NOMO-1 treated with dmso at 0.1 percent for 144 hours (cell line): Measurements from ENCODE around the gene ZNRF2.

Experiments used
- DNase-seq: peaks from one replicate; lab custom pipeline; 2025; ENCODE audit not compliant: unreplicated experiment; lab: John Stamatoyannopoulos, UW

Gene ZNRF2

DNA sequence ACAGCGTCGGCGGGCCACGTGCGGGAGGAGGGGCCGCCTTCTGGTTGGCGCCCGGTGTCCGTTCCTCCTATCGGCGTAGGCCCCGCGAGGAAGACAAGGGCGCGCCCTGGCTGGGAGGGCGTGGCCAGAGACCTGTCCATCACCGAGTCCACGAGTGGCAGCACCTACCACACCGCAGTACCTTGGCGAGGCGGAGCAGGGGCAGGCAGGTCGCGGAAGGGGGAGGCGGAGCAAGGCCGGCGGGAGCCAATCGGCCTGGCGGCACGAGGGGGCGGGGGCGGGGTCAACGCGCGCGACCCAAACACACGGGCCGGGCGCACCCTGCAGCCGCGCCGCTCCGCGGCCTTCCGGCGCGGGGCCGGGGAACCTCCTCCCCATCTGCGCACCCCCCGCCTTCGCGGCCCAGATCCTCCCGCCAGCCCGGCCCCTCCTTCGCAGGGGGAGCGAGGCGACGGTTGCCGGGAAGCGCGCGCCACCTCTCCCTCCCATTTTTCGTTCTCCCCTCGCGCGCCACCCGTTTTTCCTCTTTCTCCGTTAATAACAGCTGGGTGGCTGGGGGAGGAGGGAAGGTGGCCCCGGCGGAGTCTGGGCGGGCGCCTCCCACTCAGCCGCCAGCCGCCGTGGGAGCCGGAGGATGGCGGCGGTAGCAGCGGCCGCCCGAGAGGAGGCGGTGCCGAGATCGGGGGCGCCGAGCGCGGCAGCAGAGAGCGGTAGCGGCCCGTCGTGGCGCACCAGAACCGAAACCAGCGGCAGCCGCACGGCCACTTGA, at the start of gene ZNRF2:
Gene ZNRF2, plus strand, starts transcription at position 300 of the 769 bp plus-strand sequence. CDS start 761 bp downstream, outside the sequence.
- peak; percentile 99 for DNase-seq

DNA sequence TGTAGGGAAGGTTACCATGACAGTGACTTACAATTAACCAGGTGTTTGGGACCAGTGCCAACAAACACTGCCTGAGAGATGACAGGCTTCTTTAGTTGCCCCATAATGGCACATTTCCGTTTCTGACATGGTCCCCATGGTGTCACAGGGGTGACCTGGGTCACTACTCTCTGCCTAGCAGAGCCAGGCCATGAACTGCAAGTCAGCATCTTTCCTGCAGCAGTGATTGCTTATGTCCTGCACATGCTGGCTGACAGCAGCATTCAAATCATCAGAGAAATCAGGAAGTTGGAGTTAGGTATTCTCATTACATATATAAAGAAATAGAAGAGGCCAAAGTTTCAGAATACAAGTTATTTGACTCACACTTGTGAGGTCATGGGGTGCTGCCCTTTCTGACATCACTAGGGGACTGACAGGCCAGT, 47.1 kb upstream of the ZNRF2 start:
- DNase-seq: no peak

DNA sequence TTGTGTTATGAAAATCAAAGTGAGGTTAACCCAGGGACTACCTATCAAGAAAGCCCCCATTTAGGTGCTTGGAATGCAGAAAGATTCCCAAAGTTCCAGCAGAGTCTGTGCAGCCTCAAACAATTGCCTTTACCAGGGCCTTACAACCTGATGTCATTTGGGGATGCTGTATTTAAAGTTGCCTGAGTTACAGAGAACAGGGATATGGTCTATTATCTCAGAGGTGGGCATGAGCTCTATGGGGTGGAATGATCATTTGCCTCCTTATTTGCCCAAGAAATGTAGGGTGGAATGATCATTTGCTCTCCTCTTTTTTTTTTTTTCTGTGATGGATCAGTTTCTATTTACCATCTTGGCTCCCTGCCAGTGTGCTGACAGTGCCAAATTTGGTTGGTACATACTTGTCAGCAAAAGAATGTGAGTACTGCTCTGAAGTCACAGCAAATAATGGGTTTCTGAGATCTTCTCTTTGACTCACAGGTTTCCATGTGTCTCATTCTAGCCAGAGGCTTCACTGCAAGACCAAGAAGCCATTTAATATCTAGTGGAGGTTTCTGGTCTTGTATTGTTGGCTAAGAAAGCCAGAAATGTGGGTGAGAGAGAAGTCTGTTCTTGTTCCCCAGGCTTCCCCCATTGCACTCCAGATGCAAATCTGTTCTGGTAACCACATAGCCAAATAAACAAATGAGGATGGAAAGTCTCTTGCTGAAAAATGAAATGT, 45.5 kb upstream of the ZNRF2 start:
- no peak for DNase-seq

DNA sequence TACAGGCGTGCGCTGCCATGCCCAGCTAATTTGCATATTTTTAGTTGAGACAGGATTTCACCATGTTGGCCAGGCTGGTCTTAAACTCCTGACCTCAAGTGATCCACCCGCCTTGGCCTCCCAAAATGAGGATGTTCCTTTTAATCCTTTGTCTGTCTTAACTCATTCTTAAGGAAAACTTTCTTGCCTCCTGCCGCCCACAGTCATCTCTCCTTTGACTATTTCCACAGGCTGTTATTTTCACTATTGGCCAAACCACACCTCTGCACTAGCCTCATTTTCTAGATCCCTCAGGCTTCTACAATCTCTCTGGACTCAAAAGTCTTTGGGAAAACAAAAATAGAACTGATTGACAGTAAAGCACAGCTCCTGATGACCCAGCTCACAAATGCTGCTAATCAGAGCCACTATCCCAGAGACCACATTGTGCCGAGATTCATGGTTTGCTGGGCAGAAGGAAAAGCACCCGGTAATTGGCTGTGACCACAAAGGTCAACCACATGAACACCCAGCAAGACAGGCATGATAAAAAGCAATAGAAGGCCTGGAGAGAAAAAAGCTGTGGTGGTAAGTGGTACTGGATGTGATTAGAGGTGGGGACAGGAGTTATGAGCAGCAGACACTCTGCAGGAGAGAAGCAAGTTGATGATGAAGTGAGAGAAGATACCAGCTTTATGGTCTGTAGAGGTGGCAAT, 44.1 kb upstream of the ZNRF2 start:
- peak; percentile 18 for DNase-seq

DNA sequence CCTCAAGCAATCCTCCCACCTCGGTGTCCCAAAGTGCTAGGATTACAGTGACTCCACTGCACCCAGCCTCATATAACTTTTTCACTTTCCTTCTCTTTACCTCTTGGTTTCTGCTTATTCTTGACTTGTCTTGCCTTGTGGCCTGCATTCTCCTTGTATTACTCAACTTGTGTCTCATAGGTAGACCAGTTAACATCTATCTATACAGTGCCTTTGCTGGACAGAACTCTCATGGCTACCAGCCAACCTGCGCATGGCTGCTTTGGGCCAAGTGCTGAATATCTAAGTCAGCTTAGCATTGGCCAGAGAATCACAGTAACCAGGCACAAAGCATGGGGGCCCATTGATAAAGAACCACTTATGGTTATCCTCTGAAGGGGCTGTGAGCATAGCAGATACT, 42.6 kb upstream of the ZNRF2 start:
- DNase-seq: no peak

DNA sequence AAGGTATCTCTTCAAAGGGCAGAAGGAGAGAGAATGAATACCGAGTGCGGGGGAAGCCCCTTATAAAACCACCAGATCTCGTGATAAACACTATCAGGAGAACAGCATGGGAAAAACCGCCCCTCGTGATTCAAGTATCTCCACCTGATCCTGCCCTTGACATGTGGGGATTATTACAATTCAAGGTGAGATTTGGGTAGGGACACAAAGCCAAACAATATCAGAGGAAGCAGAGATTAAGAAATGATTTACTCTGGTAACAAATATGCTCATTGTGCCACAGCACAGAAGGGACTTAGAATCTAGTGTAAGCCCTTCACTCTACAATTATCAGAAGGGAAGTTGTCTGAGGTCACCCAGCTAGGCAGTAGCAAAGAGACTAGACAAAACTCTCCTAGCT, 40.1 kb upstream of the ZNRF2 start:
- DNase-seq: no peak

DNA sequence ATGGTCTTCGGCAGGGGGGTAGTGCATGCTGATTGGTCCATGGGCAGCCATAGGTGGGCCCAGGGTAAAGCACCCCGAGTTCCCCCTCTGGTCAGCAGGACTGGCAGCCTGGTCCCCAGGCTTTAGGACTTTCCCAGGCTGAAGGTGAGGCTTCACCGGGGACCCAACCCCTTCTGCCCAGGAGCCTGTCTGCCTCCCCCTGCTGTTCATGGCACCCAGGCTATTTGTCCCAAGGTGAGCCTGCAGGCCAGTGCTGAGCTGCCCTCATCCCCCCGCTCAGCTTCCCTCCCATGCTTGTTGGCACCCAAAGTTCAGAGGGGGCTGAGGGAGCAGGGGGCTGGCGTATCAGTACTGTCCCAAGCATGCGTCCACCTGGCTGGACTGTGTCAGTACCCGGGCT, 38.5 kb upstream of the ZNRF2 start:
- no peak for DNase-seq

DNA sequence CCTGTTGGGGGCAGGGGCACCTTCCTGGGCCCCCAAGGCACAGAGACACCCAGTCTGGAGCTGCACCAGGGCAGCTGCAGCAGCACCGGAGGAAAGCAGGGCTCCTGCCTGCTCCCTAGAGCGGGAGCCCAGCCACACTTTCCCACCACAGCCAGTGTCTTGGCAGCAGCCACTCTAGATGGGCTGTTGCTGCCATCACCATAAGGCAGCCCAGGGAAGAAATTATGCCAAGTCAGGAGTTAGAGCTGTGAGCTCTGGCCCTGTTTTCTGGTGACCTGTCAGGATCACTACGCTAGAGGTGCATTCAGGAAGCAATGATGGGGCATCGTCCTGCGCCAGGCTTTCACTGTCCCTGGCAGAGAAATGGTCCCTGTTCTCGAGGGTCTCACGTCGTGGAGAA, 38.0 kb upstream of the ZNRF2 start:
- no peak for DNase-seq

DNA sequence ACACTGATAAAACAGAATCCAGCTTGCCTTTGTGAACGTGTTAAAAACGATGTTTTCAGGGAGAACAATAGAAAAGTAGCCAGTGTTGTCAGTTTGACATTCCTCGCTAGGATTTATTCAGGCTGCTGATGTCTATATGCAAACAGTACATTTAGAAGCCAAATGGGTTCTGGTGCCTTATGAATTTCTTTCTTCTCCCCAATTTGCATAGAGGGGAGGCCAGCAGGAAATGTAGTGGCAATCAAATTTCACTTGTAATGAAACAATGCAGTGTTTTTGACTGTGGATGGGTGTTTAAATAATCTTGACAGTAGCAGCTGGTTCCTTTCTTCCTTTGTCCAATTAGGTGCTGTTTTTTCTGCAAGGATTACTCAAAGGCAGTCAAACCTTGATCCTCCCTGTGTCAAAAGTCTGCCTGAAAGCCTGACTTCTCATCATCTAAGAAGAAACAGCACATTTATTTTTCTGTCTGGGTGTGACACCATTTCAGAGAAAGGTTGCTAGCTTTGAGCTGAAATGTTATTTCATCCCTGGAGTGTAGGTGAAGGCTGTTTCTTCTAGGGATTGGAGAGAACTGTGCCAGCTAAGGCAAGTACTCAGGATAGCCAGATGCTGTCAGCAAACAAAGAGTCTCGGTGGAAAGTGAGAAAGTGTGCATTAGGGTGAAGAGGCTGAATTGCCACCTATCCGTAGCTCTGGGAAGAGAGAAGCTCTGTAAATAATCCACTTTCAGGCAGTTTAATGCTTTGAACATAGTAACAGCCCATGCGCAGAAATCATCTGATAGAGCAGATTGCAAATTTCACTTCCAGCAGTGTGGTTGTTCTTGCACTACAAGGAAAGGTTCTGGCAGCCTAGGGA, 36.6 kb upstream of the ZNRF2 start:
- DNase-seq: no peak

DNA sequence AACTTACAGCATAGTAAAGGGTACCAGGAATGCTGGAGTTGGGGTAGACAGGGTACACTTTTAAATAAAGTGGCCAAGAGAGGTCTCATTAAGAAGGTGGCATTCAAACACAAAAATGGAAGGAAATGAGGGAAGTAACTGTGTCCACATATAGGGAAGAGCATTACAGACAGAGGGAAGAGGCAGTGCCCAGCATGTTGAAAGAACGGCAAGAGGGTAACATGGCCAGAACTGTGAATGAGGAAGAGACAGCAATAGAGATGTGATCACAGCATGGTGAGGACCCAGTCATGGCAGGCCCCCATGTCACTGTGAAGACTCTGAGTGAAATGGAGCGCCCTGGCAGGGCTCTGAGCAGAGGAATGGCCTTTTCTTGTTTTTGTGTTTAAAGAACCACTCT, 35.1 kb upstream of the ZNRF2 start:
- no peak for DNase-seq

DNA sequence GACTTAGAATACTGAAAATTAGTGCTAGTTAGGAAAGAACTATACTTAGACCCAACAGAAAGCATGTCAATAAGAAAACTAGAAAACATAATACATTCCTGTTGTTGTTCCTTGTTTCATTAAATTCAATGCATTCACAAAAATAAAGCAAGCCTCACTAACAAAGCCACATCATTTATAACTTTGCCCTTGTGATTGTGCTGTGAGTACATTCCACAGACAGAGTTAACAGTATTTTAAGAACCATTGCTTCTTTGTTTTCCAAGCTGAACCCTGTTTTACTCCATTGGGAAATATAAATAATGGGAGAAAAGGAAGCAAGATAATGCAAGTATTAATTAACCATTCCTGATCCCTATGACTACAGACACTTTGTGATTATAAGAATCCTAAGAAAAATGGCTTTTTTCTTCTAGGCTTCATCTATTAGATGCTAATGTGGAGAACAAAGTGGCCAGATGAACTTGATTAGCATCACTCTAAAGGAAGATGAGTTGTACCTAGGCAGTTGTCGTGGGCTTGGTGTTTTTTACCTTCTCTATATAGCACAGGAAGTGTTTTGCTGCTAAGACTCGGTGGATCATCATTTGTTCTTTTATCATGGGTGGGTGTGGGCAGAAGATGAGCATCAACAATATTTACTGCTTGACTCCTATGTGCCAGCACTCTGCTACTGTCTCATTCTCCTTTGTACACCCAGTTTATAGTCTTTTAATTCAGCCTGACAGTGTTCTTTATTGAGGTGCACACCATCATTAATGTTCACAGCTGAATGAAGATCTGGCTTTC, 34.2 kb upstream of the ZNRF2 start:
- no peak for DNase-seq

DNA sequence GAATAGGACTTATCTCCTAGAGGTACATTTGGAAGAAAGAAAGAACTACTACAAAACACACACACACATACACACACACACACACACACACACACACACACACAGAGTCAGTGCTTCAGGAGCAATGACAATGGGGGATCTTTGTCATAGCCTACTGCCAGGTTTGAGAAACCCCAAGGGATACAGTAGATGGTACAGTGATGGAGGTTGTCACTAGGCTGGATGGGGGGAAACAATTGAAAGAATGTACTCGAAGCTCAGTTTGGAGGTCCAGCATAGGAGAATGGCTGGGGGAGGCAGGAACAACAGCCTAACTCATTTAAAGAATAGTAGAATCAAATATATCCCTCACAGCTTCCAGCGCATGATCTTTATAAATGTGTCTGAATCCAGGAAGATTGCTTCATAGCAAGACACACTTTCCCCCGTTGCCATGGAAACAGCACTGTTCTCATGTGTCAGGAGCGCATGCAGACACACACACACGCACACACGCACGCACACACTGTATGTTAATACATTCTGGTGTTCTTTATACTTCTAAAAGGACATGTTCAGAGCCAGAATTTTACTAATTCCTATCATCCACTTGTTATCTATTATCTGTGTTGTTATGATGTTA, 32.6 kb upstream of the ZNRF2 start:
- no peak for DNase-seq

DNA sequence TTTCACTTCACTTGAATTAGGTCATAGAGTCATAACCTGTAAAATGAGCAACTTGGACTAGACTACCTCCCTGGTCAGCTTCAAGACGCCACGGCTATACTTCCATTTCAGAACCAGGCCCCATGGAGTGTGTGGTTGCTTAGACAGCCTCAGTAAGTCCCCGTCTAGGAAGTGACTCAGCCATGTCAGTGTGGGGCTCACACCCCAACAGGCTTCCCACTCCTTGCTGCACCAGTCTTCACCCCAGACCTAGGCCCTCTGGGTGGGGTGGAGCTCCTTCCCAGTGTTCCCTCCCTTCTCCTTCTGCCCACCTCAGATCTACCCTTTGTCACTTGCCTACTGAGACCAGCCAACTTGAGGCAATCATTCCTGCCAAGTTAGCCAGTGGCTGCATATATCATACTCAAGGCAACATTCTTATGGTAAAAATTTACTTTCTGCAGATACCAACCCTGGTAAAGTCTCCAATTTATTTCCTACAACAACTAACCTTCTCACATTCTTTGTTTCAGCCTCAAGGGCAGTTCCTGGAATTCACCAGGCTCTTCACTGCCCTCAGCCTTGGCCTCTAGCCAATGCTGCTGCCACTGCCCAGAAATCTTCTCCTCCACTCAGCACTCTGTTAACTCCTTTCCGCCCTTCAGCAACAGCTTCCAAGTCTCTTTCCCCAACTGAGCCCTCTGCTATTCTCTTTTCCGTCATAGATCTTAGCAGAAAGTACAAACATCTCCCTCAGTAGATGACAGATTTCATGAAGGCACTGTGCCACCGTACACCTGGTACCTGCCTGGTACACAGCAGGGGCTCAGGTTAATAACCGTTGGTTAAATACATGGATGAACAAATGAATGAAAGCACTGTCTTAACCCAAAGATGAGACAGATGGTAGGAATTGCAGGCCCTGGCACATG, 31.3 kb upstream of the ZNRF2 start:
- DNase-seq: no peak

DNA sequence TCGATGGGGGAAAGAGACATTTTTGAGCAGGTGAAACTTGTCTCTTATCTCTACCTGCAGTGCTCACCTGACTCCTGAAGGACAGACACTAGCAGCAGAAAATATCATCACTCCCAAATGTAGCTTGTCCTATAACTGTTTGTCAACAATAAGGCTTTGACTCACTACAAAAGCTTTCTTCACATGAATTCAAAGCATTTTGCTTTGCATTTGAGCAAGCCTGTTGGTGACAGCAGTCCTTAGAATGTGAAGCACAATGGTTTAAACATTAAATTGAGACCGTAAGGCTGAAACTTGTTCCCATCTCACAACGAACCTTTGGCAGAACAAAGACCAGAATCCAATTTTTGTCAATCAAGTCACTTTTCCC, 30.6 kb upstream of the ZNRF2 start:
- DNase-seq: no peak

DNA sequence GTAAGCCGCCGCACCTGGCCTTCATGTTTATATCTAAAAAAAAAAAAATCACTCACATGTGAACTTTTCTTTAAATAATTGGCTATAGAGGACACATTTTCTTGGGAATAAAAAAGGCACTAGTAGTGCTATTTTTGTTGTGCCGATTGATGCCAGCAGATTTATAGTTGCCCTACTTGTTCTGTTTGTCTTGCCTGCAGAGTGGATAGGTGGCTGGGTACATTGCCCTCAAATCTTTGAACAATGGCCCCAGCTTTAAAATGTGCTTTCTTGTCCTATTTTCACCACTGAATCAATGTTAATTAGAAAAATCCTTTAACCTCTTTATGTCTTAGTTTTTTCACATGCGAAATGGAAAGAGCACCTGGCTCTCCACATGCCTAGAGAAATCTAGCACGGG, 30.1 kb upstream of the ZNRF2 start:
- DNase-seq: no peak

DNA sequence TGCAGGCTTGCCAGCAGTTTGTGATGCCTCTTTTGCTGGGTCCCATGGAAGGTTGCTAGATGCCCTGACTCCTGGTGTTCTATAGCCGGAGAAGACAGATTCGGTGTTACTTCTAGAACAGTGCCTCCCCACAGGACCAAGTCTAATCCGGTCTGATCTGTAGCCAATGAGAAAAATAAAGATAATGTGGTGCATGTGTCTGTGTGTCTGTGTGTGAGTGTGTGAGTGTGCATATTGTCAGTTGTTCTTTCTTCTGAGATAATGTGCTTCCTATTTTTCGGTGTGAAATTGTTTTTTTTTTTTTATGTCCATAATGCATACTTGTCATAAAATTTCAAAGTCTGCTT, 29.7 kb upstream of the ZNRF2 start:
- no peak for DNase-seq

DNA sequence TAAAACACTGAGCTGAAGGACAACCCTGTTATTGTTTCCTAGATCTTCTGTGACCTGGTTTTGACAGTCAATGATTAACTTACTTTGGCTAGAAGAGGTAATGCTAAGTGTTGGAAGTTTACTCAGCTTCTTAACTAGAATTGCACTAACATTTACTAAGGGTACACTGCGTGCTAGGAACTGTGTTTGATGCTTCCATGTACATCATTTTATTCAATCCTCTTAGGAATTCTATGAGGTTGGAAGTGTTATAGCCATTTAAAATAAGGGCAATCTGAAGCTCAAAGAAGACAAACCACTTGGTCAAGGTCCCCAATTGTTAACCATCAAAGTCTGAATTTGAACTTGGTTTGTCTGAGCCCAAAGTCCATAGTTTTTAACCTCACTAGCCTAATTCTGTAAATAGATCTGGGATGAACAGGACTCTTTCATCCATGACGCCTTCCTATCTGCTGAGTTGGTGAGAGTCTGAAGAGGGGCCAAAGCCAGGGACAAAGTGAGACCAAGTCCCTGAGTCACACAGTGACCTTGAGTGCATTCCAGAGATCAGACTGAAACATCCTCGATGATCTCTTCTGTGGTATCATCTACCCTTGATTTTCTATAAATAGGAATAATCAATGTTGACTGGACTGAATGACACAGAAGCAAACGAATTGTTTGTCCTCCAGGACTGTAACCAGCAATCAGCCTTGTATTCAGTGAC, 29.2 kb upstream of the ZNRF2 start:
- DNase-seq: no peak

DNA sequence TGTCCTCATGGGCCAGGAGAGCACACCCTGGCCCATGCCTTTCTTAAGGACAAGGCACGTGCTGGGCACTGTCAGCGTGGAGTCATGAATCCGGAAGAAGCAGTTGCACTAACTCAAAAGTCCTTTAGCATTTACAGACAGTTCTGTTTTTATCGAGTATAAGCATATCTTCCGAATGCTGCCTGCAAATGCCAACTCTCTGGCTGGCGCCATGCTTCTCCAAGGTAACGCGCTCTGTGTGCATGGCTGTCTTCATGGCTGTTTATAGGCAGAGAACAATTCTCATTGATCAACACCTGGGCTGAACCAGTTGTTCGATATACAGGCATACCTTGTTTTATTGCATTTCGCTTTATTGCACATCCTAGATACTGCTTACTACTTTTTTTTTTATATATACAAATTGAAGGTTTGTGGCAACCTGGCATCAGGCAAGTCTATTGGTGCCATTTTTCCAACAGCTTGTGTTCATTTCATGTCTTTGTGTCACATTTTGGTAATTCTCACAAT, 28.0 kb upstream of the ZNRF2 start:
- no peak for DNase-seq
